GM18867 (cell line): ENCODE measurements around the gene KRT85.
"Not testable (repeated sequence)": the region's sequence is repeated elsewhere in the genome, so short reads cannot be mapped to it uniquely, and the experiment has no call there.

Experiments
- ATAC-seq: cut with Tn5 transposase; IDR thresholded peaks from one replicate; pipeline ENCODE4 v1.9.1; 2021; ENCODE audit warnings: mild to moderate bottlenecking, moderate library complexity; ENCODE audit not compliant: unreplicated experiment

KRT85 gene

DNA sequence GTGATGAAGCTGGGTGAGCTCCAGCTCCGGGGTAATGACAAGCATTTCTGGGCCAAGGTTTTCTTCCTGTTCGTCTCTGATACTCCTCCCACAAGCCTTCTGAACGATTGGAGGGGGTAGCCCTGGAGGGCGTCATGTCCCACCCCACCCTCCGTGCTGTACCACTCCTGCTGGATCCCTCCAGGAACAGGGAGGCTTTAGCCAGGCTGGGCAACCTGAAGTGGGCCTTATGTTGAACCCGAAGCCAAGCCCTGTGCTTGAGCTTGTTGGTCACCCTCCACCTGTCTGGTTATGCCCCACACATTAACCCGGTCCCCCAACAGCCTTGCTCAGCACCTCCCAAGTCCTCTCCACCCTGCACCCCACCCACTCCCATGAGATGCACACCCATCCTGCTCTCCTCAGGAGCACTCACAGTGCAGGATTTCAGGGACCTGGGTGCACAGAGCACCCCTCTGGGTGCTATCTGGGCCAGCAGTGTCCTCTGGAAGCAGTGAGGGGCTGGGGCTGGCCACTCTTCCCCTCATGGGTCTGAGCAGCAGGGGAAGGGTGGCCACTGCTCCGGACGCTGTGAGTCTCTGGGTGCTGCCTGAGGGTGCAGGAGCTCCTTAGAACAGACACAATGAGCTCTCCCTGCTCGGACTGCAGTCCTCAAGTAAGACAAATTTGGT is 39.3 kb downstream of the KRT85 start:
- ATAC-seq, result no peak

- peak; percentile 94 for ATAC-seq
Observed at GRCh38 chr12:52327052-52327829, 40.0 kb downstream of the KRT85 start.

- no peak for ATAC-seq
Observed at GRCh38 chr12:52324153-52324444, 43.2 kb downstream of the KRT85 start.

- no peak for ATAC-seq
Observed at GRCh38 chr12:52323416-52324152, 43.7 kb downstream of the KRT85 start.

- no peak for ATAC-seq
Observed at GRCh38 chr12:52323001-52323400, 44.3 kb downstream of the KRT85 start.

- ATAC-seq, result no peak
Observed at GRCh38 chr12:52322069-52322468, 45.2 kb downstream of the KRT85 start.

DNA sequence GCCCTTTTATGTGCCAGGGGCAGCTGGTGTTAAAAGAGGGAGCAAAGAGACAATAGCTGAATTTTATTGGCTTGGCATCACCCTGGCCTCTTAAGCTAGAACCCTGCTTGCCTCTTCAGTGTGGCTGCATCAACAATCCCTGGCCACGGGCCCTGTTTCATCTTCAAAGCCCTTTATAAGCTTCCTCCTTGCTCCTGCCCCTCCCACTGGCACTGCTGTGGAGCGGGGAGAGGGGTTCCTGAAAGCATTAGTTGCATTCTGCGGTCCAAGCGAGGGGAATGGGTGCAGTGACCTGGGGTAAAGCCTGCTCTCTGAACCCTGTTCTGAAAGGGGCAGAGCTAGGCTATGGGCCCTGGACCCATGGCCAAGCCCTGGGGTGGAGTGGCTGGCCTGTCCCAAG is 45.9 kb downstream of the KRT85 start:
- no peak for ATAC-seq

DNA sequence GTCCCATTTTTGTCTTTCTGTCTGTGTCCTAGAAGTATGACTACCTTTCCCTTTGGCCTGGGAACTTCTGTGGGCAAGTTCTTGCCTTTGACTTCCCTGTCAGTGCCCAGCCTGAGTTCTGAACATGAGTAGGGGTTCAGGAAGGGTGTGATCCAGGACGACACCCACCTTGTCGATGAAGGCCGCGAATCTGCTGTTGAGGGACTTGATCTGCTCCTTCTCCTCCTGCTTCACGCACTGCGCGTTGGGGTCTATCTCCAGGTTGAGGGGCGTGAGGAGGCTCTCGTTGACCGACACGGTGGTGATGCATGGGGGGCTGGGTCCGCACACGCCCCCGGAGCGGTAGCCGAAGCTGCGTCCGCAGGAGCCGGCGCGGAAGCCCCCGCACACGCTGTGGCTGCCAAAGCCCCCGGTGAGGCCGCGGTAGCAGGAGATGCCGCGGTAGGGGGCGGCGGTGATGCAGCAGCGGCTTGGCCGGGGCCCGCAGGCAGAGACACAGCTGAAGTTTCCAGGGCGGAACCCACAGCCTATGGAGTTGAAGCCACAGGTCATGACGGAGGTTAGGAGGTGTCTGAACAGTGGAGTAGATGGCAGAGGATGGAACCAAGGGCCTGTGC is 46.4 kb downstream of the KRT85 start, which contains the start of gene KRT83:
Gene KRT83, minus strand, starts transcription at position 615 of the 617 bp plus-strand sequence. Its CDS starts 63 bp downstream, at position 552.
- no peak for ATAC-seq

- ATAC-seq, result no peak
Observed at GRCh38 chr12:52319097-52319496, 48.2 kb downstream of the KRT85 start.

DNA sequence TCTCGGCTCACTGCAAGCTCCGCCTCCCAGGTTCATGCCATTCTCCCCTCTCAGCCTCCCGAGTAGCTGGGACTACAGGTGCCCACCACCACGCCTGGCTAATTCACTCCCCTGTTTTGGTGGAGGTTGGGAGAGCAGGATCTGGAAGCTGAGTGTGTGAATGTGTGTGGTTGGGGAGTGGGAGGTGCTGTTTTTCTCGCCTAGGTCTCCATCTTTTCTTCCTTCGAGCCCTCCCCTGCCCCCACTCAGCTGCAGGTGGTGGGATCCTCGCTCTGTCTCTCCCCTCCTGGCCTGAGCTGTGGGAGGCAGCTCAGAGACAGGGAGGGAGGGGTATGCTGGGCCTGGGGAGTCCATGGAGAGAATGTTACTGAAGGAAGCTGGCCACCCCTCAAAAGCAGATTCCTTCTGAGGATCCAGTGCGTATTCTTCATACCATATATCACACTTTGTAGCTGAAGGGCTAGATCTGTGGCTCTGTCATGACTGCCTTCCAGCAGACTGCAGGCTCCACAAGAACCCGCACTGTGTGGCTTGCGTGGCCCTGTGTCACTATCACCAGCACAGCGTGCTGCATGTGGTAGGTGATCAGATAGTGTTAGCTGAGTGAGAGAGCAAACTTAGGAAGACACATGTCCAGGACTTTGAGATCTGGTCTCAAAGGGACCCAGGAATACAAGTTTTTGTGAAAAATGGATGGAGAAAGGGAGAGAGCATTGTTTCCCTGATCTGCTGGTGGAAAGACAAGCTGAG is 48.9 kb downstream of the KRT85 start:
- no peak for ATAC-seq

DNA sequence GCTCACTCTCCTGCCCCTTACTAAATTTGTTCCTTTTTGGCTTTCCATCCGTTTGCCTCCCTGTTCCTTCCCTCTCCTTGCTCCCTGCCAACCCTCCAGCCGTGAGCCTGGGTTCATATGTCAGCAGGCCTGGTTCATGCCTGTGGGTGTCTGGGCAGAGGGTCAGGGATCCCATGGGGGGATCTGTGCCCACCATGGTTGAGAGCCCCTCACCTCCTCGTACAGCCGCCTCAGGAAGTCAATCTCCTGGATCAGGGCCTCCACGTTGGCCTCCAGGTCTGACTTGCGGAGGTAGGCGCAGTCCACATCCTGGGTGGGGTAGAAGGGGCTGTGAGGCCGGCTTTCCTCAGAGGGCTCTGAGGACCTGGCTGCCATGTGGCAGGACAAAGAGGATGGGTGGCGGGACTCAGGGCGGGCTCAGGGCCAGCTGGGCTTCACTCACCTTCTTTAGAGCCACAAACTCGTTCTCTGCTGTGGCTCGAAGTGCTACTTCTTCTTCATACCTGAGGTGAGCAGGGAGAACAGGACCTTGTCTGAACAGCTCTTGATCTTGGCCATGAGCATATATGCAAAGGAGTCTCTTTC is 49.7 kb downstream of the KRT85 start:
- ATAC-seq, result no peak

DNA sequence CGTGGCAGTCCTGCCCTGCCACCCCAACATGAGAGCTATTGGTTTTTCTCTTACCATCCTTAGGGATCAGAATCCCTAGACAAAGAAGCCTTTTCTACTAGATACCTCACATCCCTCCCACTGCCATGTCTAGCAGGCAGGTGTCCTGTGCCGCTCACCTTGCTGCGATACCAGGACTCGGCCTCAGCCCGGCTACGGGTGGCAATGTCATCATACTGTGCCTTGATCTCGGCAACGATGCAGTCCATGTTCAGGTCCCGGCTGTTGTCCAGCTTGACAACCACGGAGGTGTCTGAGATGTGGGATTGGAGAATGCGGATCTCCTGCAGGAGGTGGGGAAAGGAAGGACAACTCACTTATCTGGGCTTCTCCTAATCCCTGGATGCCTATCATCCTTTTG is 50.6 kb downstream of the KRT85 start:
- ATAC-seq, result no peak

DNA sequence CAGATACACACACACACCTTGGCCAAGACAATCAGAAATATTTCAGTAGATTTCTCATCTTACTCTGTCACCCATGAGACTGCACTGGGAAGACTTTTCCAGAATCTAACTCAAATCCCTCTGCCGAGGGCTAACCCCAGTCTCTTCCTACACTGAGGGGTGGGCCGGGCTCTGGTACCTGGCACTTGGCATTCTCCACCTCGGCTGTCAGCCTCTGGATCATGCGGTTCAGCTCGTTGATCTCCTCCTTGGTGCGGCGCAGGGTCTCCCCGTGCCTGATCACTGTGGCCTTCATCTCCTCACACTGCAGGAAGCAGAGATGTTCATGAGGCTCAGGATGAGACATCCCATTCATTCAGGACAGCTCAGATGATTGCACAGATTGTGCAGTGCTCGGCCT is 51.0 kb downstream of the KRT85 start:
- ATAC-seq, result no peak

DNA sequence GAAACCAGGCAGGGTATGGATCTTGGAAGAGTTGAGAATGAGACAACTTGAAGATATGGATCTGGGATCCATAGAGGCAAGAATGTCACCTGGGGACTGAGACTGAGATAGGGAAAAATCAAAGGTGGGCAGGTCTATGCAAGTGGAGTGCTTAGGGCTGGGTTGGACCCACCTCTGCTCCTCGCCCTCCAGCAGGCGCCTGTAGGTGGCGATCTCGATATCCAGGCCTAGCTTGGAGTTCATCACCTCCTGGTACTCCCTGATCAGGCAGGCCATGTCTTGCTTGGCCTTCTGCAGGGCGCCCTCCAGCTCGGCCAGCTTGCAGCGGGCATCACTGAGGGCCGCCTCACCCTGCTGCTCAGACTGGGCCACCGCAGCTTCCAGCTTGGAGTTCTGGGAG is 51.6 kb downstream of the KRT85 start:
- ATAC-seq, result not testable (repeated sequence)

GRCh38 chr12:52314511-52314910 is 52.8 kb downstream of the KRT85 start:
- ATAC-seq, result no peak

DNA sequence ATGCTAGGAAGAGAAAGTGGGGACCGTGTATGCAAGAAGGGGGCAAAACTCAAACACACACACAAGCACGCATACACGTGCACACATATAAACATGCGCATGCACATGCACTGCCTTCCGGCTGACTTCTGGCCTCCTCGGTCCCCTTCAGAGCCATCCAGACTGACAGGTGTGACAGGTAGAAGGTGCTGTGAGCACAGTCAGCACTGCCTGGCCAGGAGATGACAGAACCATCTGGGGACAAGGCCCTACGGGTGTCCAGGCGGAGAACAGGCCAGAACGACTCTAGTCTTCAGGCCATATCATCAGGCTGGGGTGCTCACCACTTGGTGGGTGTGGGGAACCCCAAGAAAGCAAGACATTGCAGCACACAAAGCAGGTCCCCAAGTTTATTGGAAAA is 53.4 kb downstream of the KRT85 start:
- ATAC-seq, result no peak

DNA sequence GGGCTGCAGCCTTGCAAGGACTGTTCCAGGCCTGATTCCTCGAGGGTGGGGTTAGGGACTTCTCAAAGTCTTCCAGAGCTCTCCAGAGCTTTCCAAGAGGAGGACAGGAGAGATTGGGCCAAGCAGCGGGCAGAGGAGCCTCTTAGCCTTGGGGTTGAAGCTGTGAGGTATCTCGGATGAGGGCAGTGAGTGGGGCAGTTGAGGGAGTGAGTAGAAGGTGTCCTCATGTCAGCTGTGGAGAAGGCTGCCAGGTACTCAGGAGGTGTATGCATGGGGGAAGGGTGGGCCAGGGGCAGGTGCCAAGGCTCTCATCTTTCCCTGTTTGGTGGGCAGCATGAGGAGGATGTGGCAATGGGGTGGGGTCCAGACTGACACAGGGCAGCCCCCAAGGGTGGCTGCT is 53.8 kb downstream of the KRT85 start:
- ATAC-seq, result no peak

GRCh38 chr12:52312086-52312485 is 55.2 kb downstream of the KRT85 start:
- ATAC-seq, result no peak

DNA sequence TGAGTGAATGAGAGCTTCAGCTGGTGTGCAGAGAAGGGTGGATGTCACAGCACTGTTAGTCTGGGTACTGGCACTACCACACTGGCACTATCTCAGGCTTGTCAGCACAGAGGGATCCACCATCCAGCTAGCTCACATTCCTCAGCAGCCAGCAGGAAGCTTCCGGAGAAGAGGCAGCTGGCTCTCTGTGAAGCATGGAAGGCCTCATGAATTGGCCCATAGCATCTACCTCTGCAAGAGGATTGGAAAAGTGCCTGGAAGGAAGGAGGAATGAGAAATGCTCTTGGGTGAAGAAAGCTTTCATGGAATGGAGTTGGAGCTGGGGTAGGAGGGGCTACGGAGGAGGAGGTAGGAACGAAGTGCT is 56.0 kb downstream of the KRT85 start:
- ATAC-seq, result no peak

DNA sequence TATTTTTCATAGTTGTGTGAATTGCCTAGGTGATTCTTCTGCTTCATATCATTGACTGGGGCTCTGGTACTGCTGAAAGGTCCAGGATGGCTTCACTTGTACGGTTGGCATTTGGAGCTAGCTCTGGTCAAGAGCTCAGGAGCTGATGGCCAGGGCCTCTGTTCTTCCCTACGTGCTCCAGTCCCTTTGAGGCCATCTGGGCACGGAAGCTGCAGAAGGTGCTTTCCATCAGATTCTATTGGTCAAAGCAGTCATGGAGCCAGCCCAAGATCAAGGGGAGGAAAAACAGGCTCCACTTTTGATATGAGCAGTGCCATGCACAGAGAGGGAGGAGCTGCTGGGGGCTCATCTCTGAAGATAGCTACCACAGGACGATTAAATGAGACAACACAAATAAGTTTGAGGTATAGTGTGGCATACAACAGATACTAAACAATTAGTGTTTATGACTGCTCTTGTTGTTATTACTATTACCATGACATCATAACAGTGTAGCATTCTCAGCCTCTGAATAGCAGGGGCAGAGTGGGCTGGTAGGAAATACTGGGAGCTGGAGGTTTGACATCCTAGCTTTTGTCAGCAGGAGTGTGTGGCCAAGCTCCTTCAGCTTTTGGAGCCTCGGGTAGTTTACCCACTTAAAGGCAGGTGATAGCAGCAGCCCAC is 56.5 kb downstream of the KRT85 start:
- no peak for ATAC-seq
